Kidney (tissue), 14 donors: Measurements from ENCODE around the gene LCN6. TPM values are rescaled to one million over a fixed set of nuclear protein-coding genes. Genes with fewer than 3 reads are reported as not detected.

Experiments used
- DNase-seq, 5 donors: peaks; one replicate each; pipeline ENCODE4 v3.0.0-alpha.2; 2013 to 2020
- FAIRE-seq: peaks from 2 replicates; lab custom pipeline; 2012; peaks lifted over from hg19 to GRCh38; lab: Jason Lieb, UNC
- H3K27ac ChIP-seq, 2 donors: one replicate each; pipeline ENCODE4 v1.7.0; 2013; ENCODE audit warnings: low read depth in 2 of 2, low read length in 2 of 2, inconsistent platforms in 1 of 2
- H3K27me3 ChIP-seq: one replicate; pipeline ENCODE4 v1.7.1; 2013; ENCODE audit warnings: low read length, inconsistent platforms; ENCODE audit not compliant: control insufficient read depth, insufficient read depth
- H3K36me3 ChIP-seq, 3 donors: one replicate each; pipeline versions ENCODE4 v1.7.0 to v1.7.1; 2013; ENCODE audit warnings: low read length in 3 of 3, control low read depth in 1 of 3, inconsistent platforms in 1 of 3; ENCODE audit not compliant: insufficient read depth in 3 of 3, control insufficient read depth in 2 of 3
- H3K4me1 ChIP-seq, 3 donors: one replicate each; pipeline versions ENCODE4 v1.7.0 to v1.7.1; 2013; ENCODE audit warnings: low read length in 3 of 3, inconsistent platforms in 1 of 3, low read depth in 1 of 3; ENCODE audit not compliant: control insufficient read depth in 2 of 3, insufficient read depth in 2 of 3
- H3K4me3 ChIP-seq, 3 donors: one replicate each; pipeline versions ENCODE4 v1.7.0 to v1.8.1; 2013; ENCODE audit warnings: low read length in 3 of 3, control low read depth in 1 of 3, inconsistent platforms in 1 of 3
- H3K9ac ChIP-seq, 3 donors: one replicate each; pipeline versions ENCODE4 v1.7.0 to v1.7.1; 2013; ENCODE audit warnings: low read length in 3 of 3, control low read depth in 1 of 3, inconsistent platforms in 1 of 3
- H3K9me3 ChIP-seq, 3 donors: one replicate each; pipeline versions ENCODE4 v1.7.0 to v1.7.1; 2013; ENCODE audit warnings: low read length in 3 of 3, control low read depth in 1 of 3, inconsistent platforms in 1 of 3; ENCODE audit not compliant: control insufficient read depth in 2 of 3, insufficient read depth in 1 of 3
- intact Hi-C: fragments of 100-400 bp; cut with DNase I; formaldehyde crosslinking; loops from one replicate; pipeline ENCODE4 v1.11.1; 2022
- polyA plus RNA-seq: library from polyadenylated mRNA; stranded (reverse); fragments of 350-450 nt; fragmentation: Illumina TruSeq; extraction: RNeasy Lipid Tissue Mini Kit (QIAGEN cat#74804); gene quantifications from one replicate; pipeline ENCODE4 v1.2.3, GENCODE V29; 2014; ENCODE audit warnings: low read depth, low replicate concordance; ENCODE audit not compliant: insufficient read depth
- total RNA-seq: library from RNA; stranded (reverse); fragmentation: NEBNext Ultra II Directional; extraction: Animal tissue kit (Norgen Biotek cat#: 25700); gene quantifications from one replicate; pipeline ENCODE4 v1.2.1, GENCODE V29; 2021
- TF ChIP-seq, protein P1 (sequence below): IDR thresholded peaks from 3 replicates; pipeline ENCODE4 v1.5.1; 2012; ENCODE audit warnings: mild to moderate bottlenecking, moderate library complexity, borderline replicate concordance; ENCODE audit not compliant: insufficient read depth; ENCODE audit errors: extremely low read depth
- donor health status: control.
- donor health status: control.
- donor health status: control.
- donor health status: control.
- donor health status: control.
- donor health status: DM: yes; HTN: yes; CAD: no.
- donor health status: Normal renal cell carcinoma (clear cell type).

The LCN6 gene
- total and polyA plus RNA-seq, 2 donors from 2014 or later, result 16.0 TPM; not detected in 1

- no peak overlapping the region for H3K27ac ChIP-seq
- H3K4me1 ChIP-seq, result peaks cover 0 to 24% (median 0%) of the 10 kb centered on the region in 3 donors
- H3K9ac ChIP-seq, result no peak overlapping the region
- FAIRE-seq (no peak), DNase-seq (no peak)
- TF ChIP-seq, protein P1, sequence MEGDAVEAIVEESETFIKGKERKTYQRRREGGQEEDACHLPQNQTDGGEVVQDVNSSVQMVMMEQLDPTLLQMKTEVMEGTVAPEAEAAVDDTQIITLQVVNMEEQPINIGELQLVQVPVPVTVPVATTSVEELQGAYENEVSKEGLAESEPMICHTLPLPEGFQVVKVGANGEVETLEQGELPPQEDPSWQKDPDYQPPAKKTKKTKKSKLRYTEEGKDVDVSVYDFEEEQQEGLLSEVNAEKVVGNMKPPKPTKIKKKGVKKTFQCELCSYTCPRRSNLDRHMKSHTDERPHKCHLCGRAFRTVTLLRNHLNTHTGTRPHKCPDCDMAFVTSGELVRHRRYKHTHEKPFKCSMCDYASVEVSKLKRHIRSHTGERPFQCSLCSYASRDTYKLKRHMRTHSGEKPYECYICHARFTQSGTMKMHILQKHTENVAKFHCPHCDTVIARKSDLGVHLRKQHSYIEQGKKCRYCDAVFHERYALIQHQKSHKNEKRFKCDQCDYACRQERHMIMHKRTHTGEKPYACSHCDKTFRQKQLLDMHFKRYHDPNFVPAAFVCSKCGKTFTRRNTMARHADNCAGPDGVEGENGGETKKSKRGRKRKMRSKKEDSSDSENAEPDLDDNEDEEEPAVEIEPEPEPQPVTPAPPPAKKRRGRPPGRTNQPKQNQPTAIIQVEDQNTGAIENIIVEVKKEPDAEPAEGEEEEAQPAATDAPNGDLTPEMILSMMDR, result no peak
- no peaks in the 10 kb centered on the region for H3K27me3 ChIP-seq
- H3K4me3 ChIP-seq, result no peak overlapping the region
- H3K36me3 ChIP-seq, result no peaks in the 10 kb centered on the region
- H3K9me3 ChIP-seq, result no peaks in the 10 kb centered on the region
- intact Hi-C loops, result no loop called here
Observed at GRCh38 chr9:136710543-136710942, 37.8 kb downstream of the LCN6 start.

GRCh38 chr9:136709454-136710109, 38.7 kb downstream of the LCN6 start:
- Histone ChIP-seq H3K27me3 (no peaks in the 10 kb centered on the region), H3K9ac (no peak overlapping the region), H3K36me3 (no peaks in the 10 kb centered on the region), H3K9me3 (no peaks in the 10 kb centered on the region), H3K4me3 (no peak overlapping the region), H3K27ac (no peak overlapping the region), H3K4me1 (peaks cover 0 to 19% (median 0%) of the 10 kb centered on the region in 3 donors)
- no peak for FAIRE-seq
- peak in 1 of 5 donors; percentile 74 for DNase-seq
- TF ChIP-seq, protein P1, result no peak
- intact Hi-C loops, result no loop called here

GRCh38 chr9:136707849-136708517, 40.3 kb downstream of the LCN6 start:
- H3K9me3 ChIP-seq, result no peaks in the 10 kb centered on the region
- H3K4me3 ChIP-seq, result no peak overlapping the region
- H3K9ac ChIP-seq, result no peak overlapping the region
- H3K36me3 ChIP-seq, result no peaks in the 10 kb centered on the region
- FAIRE-seq (no peak), DNase-seq (no peak)
- TF ChIP-seq, protein P1, result no peak
- H3K27me3 ChIP-seq, result no peaks in the 10 kb centered on the region
- H3K4me1 ChIP-seq, result peaks cover 0 to 4% (median 0%) of the 10 kb centered on the region in 3 donors
- no peak overlapping the region for H3K27ac ChIP-seq
- intact Hi-C loops, result no loop called here
